ENCODE results near the gene SLC15A4. TPM values are rescaled to one million over a fixed set of nuclear protein-coding genes. Genes with fewer than 3 reads are reported as not detected.
"Not testable (repeated sequence)": the region's sequence is repeated elsewhere in the genome, so short reads cannot be mapped to it uniquely, and the experiment has no call there.

Gene SLC15A4
- polyA plus RNA-seq, 3 donors: 5.4 to 46.6 (median 14.8) TPM

DNA sequence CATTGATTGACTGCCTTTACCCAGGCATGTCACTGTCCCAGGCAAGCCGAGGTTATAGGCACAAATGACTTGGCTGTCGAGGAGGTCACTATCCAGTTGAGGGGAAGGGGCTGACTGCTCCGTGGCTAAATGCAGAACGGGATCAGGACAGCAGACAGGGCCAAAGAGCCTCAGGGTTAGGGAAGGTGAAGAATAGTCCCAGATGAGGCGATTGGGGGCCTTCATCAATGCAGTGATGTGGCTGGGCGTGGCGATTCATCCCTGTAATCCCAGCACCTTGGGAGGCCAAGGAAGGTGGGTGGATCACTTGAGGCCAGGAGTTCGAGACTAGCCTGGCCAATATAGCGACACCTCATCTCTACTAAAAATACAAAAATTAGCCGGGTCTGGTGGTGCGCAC is 18.8 kb upstream of the SLC15A4 start:
- intact Hi-C loops (cut with micrococcal nuclease): no loop called here
- Histone ChIP-seq H3K27ac (ENCODE audit: low read depth in 1 of 2, low read length in 2 of 2) (peak overlapping the region; percentile 91 to 93), H3K27me3 (ENCODE audit: control insufficient read depth in 2 of 2, insufficient read depth in 2 of 2, low read length in 2 of 2) (no peaks in the 10 kb centered on the region), H3K79me2 (ENCODE audit: insufficient read depth, low read length) (no peaks in the 10 kb centered on the region), H3K9me3 (replicated peaks in 1 of 2; ENCODE audit: control insufficient read depth in 1 of 2, insufficient read depth in 1 of 2, low read length in 2 of 2) (no peaks in the 10 kb centered on the region), H2AFZ (ENCODE audit: insufficient read depth, low read depth, low read length, poor library complexity, severe bottlenecking) (no peak overlapping the region), H3K4me2 (replicated peaks; ENCODE audit: extremely low read depth, low read length, poor library complexity, severe bottlenecking) (no peak overlapping the region), H3K36me3 (replicated peaks in 1 of 2; ENCODE audit: control insufficient read depth in 1 of 2, insufficient read depth in 2 of 2, low read length in 2 of 2) (no peaks in the 10 kb centered on the region), H4K20me1 (ENCODE audit: insufficient read depth, low read length) (no peaks in the 10 kb centered on the region), H3K4me1 (ENCODE audit: control insufficient read depth in 1 of 2, insufficient read depth in 2 of 2, low read length in 2 of 2) (peaks cover 53 to 56% of the 10 kb centered on the region in 2 donors), H3K4me3 (replicated peaks in 1 of 3; ENCODE audit: low read depth in 2 of 3, low read length in 3 of 3) (no peak overlapping the region), H3K9ac (ENCODE audit: insufficient read depth, low read length, poor library complexity, severe bottlenecking) (no peak overlapping the region)
- Mint-ChIP-seq H3K36me3 (peaks cover 0 to 2% of the 10 kb centered on the region in 2 donors), H3K27me3 (ENCODE audit: low read depth in 3 of 3) (peaks cover 0 to 4% (median 2%) of the 10 kb centered on the region in 3 donors), H3K4me1 (peaks cover 49% of the 10 kb centered on the region), H3K9me3 (peaks cover 0 to 10% (median 2%) of the 10 kb centered on the region in 7 donors), H3K27ac (peak overlapping the region; percentile 75 to 98 (median 95)), H3K4me3 (no peak overlapping the region)
- TF ChIP-seq CTCF (IDR thresholded peaks at IDR 0.05): no peak
- no peak for DNase-seq
- 100% methylated on average over 3 of the region's 11 CpGs for WGBS (ENCODE audit: insufficient coverage)

- H3K4me1 ChIP-seq (ENCODE audit: control insufficient read depth in 1 of 2, insufficient read depth in 2 of 2, low read length in 2 of 2): peaks cover 48 to 51% of the 10 kb centered on the region in 2 donors
- peak overlapping the region; percentile 20 to 69 for H3K4me3 Mint-ChIP-seq
- H3K27me3 ChIP-seq (ENCODE audit: control insufficient read depth in 2 of 2, insufficient read depth in 2 of 2, low read length in 2 of 2): no peaks in the 10 kb centered on the region
- H3K27me3 Mint-ChIP-seq (ENCODE audit: low read depth in 3 of 3): peaks cover 0 to 2% (median 2%) of the 10 kb centered on the region in 3 donors
- H3K27ac Mint-ChIP-seq: peak overlapping the region; percentile 79 to 95 (median 89)
- H3K9ac ChIP-seq (ENCODE audit: insufficient read depth, low read length, poor library complexity, severe bottlenecking): peak overlapping the region; percentile 19
- H3K27ac ChIP-seq (ENCODE audit: low read depth in 1 of 2, low read length in 2 of 2): peak overlapping the region in 1 of 2 donors; percentile 75
- WGBS (ENCODE audit: insufficient coverage): 0% methylated on average over 6 of the region's 8 CpGs
- H3K9me3 ChIP-seq (replicated peaks in 1 of 2; ENCODE audit: control insufficient read depth in 1 of 2, insufficient read depth in 1 of 2, low read length in 2 of 2): no peaks in the 10 kb centered on the region
- no peaks in the 10 kb centered on the region for H4K20me1 ChIP-seq (ENCODE audit: insufficient read depth, low read length)
- DNase-seq: peak in 2 of 3 donors; percentile 29 to 34
- intact Hi-C loops (cut with micrococcal nuclease): no loop called here
- no peaks in the 10 kb centered on the region for H3K36me3 Mint-ChIP-seq
- no peaks in the 10 kb centered on the region for H3K79me2 ChIP-seq (ENCODE audit: insufficient read depth, low read length)
- H3K9me3 Mint-ChIP-seq: peaks cover 0 to 3% (median 0%) of the 10 kb centered on the region in 7 donors
- TF ChIP-seq CTCF (IDR thresholded peaks at IDR 0.05): no peak
- peak overlapping the region in 1 of 3 experiments; percentile 38 for H3K4me3 ChIP-seq (replicated peaks in 1 of 3; ENCODE audit: low read depth in 2 of 3, low read length in 3 of 3)
- peak overlapping the region; percentile 37 for H2AFZ ChIP-seq (ENCODE audit: insufficient read depth, low read depth, low read length, poor library complexity, severe bottlenecking)
- no peaks in the 10 kb centered on the region for H3K36me3 ChIP-seq (replicated peaks in 1 of 2; ENCODE audit: control insufficient read depth in 1 of 2, insufficient read depth in 2 of 2, low read length in 2 of 2)
- H3K4me1 Mint-ChIP-seq: peaks cover 46% of the 10 kb centered on the region
- H3K4me2 ChIP-seq (replicated peaks; ENCODE audit: extremely low read depth, low read length, poor library complexity, severe bottlenecking): peak overlapping the region; percentile 39
These were observed 17.2 kb upstream of the SLC15A4 start for GRCh38 chr12:128840862-128841468.

- H3K9me3 ChIP-seq (replicated peaks in 1 of 2; ENCODE audit: control insufficient read depth in 1 of 2, insufficient read depth in 1 of 2, low read length in 2 of 2); H4K20me1 ChIP-seq (ENCODE audit: insufficient read depth, low read length); H3K4me3 Mint-ChIP-seq; H3K36me3 Mint-ChIP-seq; H3K36me3 ChIP-seq (replicated peaks in 1 of 2; ENCODE audit: control insufficient read depth in 1 of 2, insufficient read depth in 2 of 2, low read length in 2 of 2); H3K27ac ChIP-seq (ENCODE audit: low read depth in 1 of 2, low read length in 2 of 2); H3K4me3 ChIP-seq (replicated peaks in 1 of 3; ENCODE audit: low read depth in 2 of 3, low read length in 3 of 3); H3K9me3 Mint-ChIP-seq; H3K4me2 ChIP-seq (replicated peaks; ENCODE audit: extremely low read depth, low read length, poor library complexity, severe bottlenecking); H3K9ac ChIP-seq (ENCODE audit: insufficient read depth, low read length, poor library complexity, severe bottlenecking); H3K79me2 ChIP-seq (ENCODE audit: insufficient read depth, low read length); H2AFZ ChIP-seq (ENCODE audit: insufficient read depth, low read depth, low read length, poor library complexity, severe bottlenecking); intact Hi-C loops (cut with micrococcal nuclease); H3K27ac Mint-ChIP-seq; DNase-seq; H3K27me3 ChIP-seq (ENCODE audit: control insufficient read depth in 2 of 2, insufficient read depth in 2 of 2, low read length in 2 of 2); H3K27me3 Mint-ChIP-seq (ENCODE audit: low read depth in 3 of 3): not testable (repeated sequence)
- H3K4me1 Mint-ChIP-seq: peaks cover 46% of the 10 kb centered on the region
- 87% methylated on average over 6 of the region's 12 CpGs for WGBS (ENCODE audit: insufficient coverage)
- peaks cover 48 to 51% of the 10 kb centered on the region in 2 donors for H3K4me1 ChIP-seq (ENCODE audit: control insufficient read depth in 1 of 2, insufficient read depth in 2 of 2, low read length in 2 of 2)
These were observed 16.1 kb upstream of the SLC15A4 start for GRCh38 chr12:128839885-128840284.

Data from CD14-positive monocyte (primary cell).